Large intestine (tissue), 3 donors: ENCODE measurements around the gene HOXB4. TPM values are rescaled to one million over a fixed set of nuclear protein-coding genes. Genes with fewer than 3 reads are reported as not detected.

Experiments used
- DNase-seq, 2 donors: peaks; one replicate each; pipeline versions ENCODE4 v3.0.0 to v3.0.0-alpha.2; 2013
- H3K27ac ChIP-seq: one replicate; pipeline ENCODE4 v1.5.1; 2013; ENCODE audit warnings: low read length
- H3K27me3 ChIP-seq: 2 replicates; pipeline ENCODE4 v1.6.1; 2013; ENCODE audit warnings: low read length; ENCODE audit not compliant: control insufficient read depth, insufficient read depth
- H3K36me3 ChIP-seq: 2 replicates; pipeline ENCODE4 v1.6.1; 2013; ENCODE audit warnings: low read length; ENCODE audit not compliant: control insufficient read depth, insufficient read depth
- H3K4me1 ChIP-seq: one replicate; pipeline ENCODE4 v1.6.1; 2013; ENCODE audit warnings: low read length; ENCODE audit not compliant: control insufficient read depth, insufficient read depth
- H3K4me3 ChIP-seq: one replicate; pipeline ENCODE4 v1.5.1; 2013; ENCODE audit warnings: low read length
- H3K9me3 ChIP-seq: one replicate; pipeline ENCODE4 v1.6.1; 2013; ENCODE audit warnings: mild to moderate bottlenecking, low read depth, low read length, moderate library complexity; ENCODE audit not compliant: control insufficient read depth
- WGBS: methylation state at CpG from one replicate; pipeline ENCODE4 v1.1.5; 2013; ENCODE audit warnings: low lambda C conversion rate; ENCODE audit not compliant: insufficient coverage; 5-methylcytosine and 5-hydroxymethylcytosine counted together
- polyA plus RNA-seq: library from polyadenylated mRNA; unstranded; fragments of 120-200 nt; gene quantifications from one replicate; pipeline ENCODE4 v1.2.1, GENCODE V29; 2013

Gene HOXB4
- polyA plus RNA-seq, 1 donor, result 5.9 TPM

DNA sequence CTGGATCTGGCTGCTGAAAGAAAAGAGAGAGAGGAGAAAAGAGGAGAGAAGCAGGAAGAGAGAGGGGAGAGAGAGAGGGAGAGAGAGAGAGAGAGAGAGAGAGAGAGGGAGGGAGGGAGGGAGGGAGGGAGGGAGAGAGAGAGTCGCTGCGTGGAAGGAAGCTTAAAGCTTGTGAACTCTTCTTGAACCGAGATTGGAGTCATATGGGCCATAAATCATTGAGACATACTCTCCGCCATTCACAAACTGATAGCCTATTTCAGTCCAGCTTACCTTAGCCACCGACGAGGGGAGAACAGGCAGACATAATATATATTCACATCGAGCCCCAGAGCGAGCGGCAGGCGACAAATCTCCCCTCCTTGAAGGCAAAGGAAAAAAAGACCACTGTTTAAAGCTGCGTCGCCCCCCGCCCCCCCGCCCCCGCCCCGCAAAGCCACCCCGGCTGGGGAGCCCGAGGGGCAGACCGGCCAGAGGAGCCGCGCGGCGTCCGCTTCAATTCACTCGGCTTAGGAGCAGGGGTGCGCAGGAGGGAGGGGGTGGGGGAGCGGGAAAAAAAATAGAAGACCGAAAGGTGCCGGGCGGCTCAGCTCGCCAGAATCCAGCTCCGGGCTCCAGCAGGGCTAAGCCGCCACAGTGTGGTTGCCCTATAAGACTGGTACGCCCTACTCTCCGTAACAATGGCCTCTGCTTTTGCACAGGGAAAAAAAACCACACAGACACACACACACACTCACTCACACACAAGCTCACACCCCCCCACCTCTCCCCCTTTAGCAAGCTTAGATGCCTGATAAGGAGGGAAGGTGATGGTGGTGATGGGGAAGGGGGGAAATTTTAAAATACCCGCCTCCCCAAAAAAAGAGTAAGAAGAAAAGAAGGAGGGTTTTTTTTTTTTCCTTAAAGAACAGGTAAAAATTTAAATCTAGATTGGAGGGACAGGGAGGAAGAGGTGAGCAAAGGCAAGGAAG is 22.6 kb downstream of the HOXB4 start:
- H3K27ac ChIP-seq, result peak overlapping the region; percentile 65
- DNase-seq, result peak; percentile 75 to 84
- peaks cover 75% of the 10 kb centered on the region for H3K27me3 ChIP-seq
- peak overlapping the region; percentile 19 for H3K4me3 ChIP-seq
- peaks cover 7% of the 10 kb centered on the region for H3K36me3 ChIP-seq
- peaks cover 6% of the 10 kb centered on the region for H3K9me3 ChIP-seq
- peaks cover 19% of the 10 kb centered on the region for H3K4me1 ChIP-seq
- no CpG with 5 or more reads among the region's 36 CpGs for WGBS

DNA sequence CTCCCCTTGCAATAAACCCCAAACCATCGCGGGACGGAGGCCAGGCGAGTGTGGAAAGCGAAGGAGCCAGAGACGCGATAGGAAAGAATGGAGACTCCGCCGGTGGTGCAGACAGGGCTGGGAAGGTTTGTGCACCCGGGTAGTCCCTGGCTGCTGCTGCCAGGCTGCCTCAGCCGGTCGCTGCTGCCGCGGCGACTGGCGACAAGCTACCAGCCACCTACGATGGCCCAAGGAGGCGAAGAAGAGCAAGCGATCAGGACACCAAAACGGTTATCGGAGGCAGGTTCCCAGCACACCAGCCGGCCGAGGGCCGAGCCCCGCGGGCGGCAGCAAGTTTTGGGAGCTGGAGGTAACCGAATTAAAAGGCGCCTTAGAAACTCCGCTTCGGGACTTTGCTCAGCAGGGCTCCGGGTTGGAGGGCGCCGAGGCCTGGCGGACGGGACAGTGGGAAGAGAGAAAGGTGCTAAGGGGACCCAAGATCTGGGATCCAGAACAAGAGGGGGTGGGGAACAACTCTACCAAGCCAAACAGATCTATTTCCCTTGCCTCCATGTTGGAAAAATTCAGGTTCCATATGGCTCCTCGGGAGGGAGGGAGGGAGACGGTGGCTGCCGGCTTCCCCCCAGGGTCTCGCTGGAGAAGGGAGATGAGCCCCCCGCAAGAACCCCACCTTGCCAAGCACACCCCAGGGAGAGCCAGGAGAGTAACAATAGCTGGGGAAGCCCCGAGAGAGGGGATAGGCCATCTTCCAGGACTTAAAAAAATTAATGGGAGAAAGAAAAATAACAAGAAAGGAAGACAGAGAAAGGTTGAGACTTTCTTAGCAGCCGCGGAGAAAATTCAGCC is 23.5 kb downstream of the HOXB4 start:
- WGBS, result 0% methylated on average over 3 of the region's 44 CpGs
- peak in 1 of 2 donors; percentile 26 for DNase-seq
- Histone ChIP-seq H3K27me3 (peaks cover 84% of the 10 kb centered on the region), H3K36me3 (peaks cover 12% of the 10 kb centered on the region), H3K27ac (peak overlapping the region; percentile 53), H3K4me1 (peaks cover 15% of the 10 kb centered on the region), H3K9me3 (peaks cover 9% of the 10 kb centered on the region), H3K4me3 (peak overlapping the region; percentile 19)

DNA sequence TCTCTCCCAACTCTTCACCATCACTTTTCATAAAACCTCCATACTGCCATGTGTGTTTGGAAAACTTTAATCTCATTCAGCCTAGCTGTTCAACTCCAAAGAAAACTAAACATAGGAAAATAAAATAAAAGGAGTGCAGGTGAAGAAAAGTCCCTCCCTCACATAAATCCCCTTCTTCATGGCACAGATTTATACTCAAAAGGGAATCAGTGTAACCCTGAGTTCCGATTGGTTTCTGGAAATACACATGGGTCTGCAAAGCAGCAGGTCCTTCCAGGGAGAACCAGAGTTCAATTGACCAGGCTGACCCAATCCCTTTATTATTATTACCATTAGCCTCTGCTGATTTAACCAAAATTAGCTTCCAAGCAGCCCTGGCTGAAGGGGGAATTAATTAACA is 24.3 kb downstream of the HOXB4 start:
- Histone ChIP-seq H3K9me3 (peaks cover 9% of the 10 kb centered on the region), H3K4me3 (peak overlapping the region; percentile 19), H3K4me1 (peaks cover 15% of the 10 kb centered on the region), H3K36me3 (peaks cover 14% of the 10 kb centered on the region), H3K27ac (peak overlapping the region; percentile 53), H3K27me3 (peaks cover 81% of the 10 kb centered on the region)
- WGBS, result no CpG with 5 or more reads among the region's 1 CpG
- DNase-seq, result peak in 1 of 2 donors; percentile 7

DNA sequence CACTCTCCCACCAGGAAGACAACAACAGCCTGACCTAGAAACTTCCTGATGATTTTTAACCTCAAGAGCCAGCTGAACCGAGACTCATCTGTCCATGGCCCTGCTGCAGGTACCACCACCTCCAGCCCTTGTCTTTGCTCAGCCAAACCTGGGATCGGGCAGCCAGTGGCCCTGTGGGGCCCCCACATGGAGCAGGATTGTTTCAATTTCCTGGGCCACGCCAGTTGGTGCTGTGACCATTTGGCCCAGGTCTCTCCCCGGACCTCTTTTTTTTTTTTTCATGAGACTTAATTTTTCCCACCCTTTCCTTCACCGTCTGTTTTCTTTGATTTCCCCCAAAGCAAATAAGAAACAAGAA is 25.0 kb downstream of the HOXB4 start:
- peak overlapping the region; percentile 71 for H3K27ac ChIP-seq
- H3K36me3 ChIP-seq, result peaks cover 14% of the 10 kb centered on the region
- peaks cover 80% of the 10 kb centered on the region for H3K27me3 ChIP-seq
- no peak overlapping the region for H3K4me3 ChIP-seq
- peaks cover 9% of the 10 kb centered on the region for H3K9me3 ChIP-seq
- DNase-seq, result peak in 1 of 2 donors; percentile 2
- WGBS, result 57% methylated on average over 1 of the region's 5 CpGs
- H3K4me1 ChIP-seq, result peaks cover 15% of the 10 kb centered on the region

DNA sequence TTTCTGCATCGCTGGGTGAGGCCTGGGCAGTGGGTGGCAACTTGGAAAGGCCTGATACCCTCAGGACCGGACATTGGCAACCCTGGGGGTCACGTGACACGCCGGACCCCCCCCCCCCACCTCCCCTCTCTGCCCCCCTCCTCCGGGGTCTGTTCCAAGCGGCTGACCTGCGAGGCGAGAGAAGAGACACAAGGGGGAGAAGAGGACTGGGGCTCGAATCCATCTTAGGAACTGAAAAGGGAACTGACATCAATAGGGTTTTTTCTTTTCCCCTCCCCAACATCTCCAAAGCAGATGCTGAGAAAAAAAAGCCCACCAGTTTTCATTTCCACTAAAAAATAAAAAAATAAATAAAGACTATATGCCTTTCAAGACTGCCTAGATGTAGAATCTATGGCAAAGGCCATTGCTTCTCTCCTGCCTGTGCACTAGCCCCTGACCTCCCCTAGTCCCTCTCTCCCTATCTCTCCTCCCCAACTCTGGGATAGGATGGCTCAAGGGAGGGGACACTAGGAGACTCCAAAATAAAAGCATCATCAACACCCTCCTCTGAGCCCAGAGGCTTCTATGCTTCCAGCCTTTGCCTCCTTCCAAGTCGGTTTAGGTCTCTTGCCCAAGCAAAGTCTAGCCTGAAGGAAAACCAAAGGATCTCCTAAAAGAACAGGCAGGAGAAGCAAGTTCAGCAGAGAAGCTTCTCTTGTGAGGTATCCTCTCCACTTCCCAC is 25.5 kb downstream of the HOXB4 start:
- Histone ChIP-seq H3K4me3 (no peak overlapping the region), H3K4me1 (peaks cover 15% of the 10 kb centered on the region), H3K27me3 (peaks cover 80% of the 10 kb centered on the region), H3K36me3 (peaks cover 14% of the 10 kb centered on the region), H3K27ac (peak overlapping the region; percentile 88), H3K9me3 (peaks cover 9% of the 10 kb centered on the region)
- no peak for DNase-seq
- no CpG with 5 or more reads among the region's 11 CpGs for WGBS

DNA sequence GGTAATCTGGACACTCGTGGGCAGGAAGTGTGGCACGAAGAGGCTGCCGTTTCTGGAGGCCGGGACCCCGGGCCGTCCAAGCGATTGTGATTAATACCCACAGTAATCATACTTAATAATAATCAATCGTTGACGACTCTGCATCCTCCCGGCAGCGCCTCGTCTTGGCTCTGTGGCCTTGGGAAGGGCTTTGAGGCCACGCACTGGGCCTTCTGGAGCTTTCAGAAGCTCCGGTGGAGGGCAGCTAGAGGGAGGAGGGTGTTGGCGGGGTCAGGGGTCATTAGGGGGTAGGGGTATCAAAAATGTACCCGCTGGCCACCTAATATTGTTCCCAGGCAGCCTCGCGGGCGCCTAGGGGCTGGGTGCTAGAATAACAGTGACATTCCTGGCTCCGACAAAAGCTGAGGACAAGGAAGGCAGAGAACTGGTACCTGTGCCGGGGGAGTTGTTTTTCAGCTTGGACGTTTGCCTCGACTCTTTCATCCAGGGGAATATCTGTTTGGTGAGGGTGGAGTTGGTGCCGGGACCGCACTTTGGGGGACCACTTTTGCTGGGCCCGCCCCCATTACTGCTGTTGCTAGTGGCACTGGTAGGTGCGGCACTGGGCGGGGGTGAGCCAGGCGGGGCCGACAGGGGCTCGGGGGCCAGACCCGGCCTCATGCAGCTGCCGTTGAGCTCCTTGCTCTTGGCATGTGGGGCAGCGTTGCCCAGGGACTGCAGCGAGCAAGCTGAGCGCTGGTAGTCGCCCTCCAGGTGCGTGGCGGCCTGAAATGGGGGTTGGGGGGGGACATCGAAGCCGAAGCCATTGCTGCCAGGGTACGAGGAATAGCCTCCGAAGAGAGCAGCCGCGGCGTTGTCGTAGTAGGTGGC is 26.3 kb downstream of the HOXB4 start:
- H3K4me3 ChIP-seq, result no peak overlapping the region
- WGBS, result no CpG with 5 or more reads among the region's 47 CpGs
- H3K36me3 ChIP-seq, result peaks cover 14% of the 10 kb centered on the region
- peak overlapping the region; percentile 88 for H3K27ac ChIP-seq
- peaks cover 81% of the 10 kb centered on the region for H3K27me3 ChIP-seq
- DNase-seq, result no peak
- peaks cover 9% of the 10 kb centered on the region for H3K9me3 ChIP-seq
- H3K4me1 ChIP-seq, result peaks cover 14% of the 10 kb centered on the region

DNA sequence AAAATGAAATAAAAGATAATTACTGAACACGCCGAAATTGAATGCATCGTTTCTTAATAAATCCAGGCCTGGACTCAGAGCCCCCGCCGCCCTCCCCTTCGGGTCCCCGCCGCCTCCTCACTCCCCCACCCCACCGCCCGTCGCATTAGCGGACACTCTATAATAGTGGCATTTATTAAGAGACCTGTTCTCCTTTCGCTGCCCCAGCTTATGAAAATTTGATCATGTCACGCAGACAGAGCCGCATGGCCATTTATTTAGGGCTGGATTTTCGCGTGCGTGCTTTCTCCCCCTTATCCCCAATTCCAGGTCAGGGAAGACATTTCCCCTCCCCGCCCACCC is 27.0 kb downstream of the HOXB4 start:
- no CpG with 5 or more reads among the region's 19 CpGs for WGBS
- H3K4me3 ChIP-seq, result no peak overlapping the region

DNA sequence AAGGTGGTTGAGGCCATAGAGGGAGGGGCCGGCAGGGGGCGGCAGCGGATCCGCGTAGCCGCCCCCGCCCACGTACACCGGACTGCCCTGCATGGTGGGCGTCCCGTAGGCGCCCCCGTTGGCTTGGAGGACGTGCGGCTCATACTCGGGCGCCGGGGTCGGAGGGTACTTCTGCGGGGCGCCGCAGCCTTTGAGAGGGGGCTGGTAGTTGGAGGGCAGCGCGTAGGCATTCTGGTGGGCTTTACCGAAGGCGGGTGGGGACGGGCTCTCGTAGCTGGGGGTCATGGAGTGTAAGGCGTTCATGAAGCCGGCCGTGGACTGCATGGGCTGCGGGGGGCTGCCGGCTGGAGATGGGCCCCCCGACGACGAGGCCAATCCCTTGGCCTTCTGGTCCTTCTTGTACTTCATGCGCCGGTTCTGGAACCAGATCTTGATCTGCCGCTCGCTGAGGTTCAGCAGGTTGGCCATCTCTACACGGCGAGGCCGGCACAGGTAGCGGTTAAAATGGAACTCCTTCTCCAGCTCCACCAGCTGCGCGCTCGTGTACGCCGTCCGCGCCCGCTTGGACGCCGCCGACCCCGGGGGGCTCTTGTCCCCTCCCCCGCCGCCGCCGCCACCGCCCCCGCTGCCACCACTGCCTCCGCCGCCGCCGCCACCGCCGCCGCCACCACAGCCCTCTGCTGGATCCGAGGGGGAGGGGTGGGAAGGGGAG is 27.5 kb downstream of the HOXB4 start:
- peaks cover 15% of the 10 kb centered on the region for H3K4me1 ChIP-seq
- no peak for DNase-seq

More for the DNA sequence above, 27.0 kb downstream of the HOXB4 start:
- H3K36me3 ChIP-seq, result peaks cover 14% of the 10 kb centered on the region
- peaks cover 15% of the 10 kb centered on the region for H3K4me1 ChIP-seq
- H3K9me3 ChIP-seq, result peaks cover 9% of the 10 kb centered on the region
- peak overlapping the region; percentile 88 for H3K27ac ChIP-seq
- H3K27me3 ChIP-seq, result peaks cover 81% of the 10 kb centered on the region
- no peak for DNase-seq

DNA sequence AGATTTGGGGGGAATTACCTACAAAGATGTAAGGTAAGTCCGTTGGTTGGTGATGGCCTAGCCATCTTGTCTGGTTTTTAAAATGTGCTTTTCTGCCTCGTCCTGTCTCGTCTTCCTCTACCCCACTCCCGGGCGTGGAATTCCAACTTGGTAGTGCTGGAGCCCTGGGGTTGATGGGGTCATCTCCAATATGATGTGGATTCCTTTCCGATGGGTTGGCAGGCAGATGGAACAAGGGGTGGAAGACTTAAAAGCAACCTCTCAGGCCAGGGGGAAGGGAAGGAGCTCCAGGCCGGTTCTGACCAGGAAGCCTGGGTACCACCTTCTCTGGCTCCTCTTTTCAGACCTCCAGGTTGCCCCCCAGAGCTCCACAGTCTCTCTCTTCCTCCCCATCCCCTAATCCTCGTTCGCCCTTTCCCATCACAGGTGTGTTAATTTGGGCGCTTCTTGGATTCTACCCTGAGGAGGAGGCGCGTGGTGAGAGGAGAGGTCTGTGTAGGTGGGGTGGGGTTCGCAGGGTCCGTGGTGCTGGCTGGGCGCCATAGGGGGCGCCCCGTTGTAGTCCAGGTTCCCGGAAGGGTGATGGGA is 28.1 kb downstream of the HOXB4 start:
- Histone ChIP-seq H3K27me3 (peaks cover 84% of the 10 kb centered on the region), H3K4me3 (no peak overlapping the region), H3K9me3 (peaks cover 9% of the 10 kb centered on the region), H3K4me1 (peaks cover 20% of the 10 kb centered on the region), H3K27ac (peak overlapping the region; percentile 88), H3K36me3 (peaks cover 14% of the 10 kb centered on the region)
- DNase-seq, result no peak
- WGBS, result no CpG with 5 or more reads among the region's 18 CpGs

More for the DNA sequence above, 27.5 kb downstream of the HOXB4 start:
- peaks cover 9% of the 10 kb centered on the region for H3K9me3 ChIP-seq
- H3K4me3 ChIP-seq, result no peak overlapping the region
- peaks cover 14% of the 10 kb centered on the region for H3K36me3 ChIP-seq
- peak overlapping the region; percentile 88 for H3K27ac ChIP-seq
- H3K27me3 ChIP-seq, result peaks cover 79% of the 10 kb centered on the region
- no CpG with 5 or more reads among the region's 70 CpGs for WGBS
